Measurements from ENCODE around the gene E2F4. TPM values are rescaled to one million over a fixed set of nuclear protein-coding genes. Genes with fewer than 3 reads are reported as not detected.
A peak's percentile ranks its signal among the peaks of the same experiment; 100 is the strongest.

The E2F4 gene
- total and polyA plus RNA-seq, 2 experiments from 2014 or later = 70.4 to 72.4 TPM

DNA sequence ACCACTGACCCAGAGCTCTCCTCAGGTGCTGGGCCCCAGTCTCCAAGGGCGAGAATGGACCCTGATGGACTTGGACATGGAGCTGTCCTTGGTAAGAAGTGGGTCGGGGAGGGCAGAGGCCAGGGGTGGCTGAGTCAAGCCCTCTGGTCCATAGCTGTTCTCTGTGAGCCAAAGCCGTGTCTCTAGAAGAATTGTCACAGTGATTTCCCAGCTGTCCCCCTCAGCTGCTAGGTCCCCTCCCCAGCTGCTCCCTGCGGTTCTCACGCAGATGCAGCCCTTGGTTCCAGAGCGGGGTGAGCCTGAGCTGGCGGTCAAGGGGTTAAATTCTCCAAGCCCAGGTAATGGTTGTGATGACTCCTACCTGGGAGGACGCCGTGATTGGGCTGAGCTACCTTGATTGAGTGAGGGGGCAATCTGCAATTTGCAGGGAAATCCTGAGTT is 22.9 kb upstream of the E2F4 start:
- Histone ChIP-seq H3K4me1 (ENCODE audit: insufficient read depth) (peaks cover 35% of the 10 kb centered on the region), H2AFZ (no peak overlapping the region)

DNA sequence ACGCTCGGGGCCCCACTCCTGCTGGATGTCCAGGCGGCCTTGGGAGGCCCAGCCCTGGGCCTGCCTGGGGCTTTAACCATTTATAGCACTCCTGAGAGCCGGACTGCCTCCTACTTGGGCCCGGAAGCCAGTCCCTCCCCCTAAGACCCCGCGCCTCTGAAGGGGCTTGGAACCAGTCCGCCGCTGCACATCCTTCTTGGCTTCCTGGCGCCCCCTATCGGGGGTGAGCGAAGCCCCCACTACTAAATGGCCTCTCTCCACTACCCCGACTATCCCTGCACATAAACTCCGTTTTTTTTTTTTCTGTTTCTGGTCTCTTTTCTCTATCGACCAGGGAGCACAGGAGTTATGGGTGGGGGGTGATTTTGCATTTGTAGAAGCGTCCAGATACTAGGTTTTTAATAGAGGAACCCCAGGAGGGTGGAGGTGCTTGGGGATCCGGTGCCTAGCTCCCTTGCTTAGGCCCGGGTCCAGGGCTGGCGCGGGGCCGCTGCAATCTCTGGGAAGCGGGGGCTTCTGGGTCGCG is 22.2 kb upstream of the E2F4 start:
- peak overlapping the region; percentile 97 for H3K4me2 ChIP-seq
- WGBS (ENCODE audit: low lambda C conversion rate, missing lambda C conversion rate) = 4% methylated on average over 24 of the region's 24 CpGs
- no peaks in the 10 kb centered on the region for H3K9me2 ChIP-seq (replicated peaks; ENCODE audit: insufficient read depth)
- no peaks in the 10 kb centered on the region for H4K20me1 ChIP-seq (ENCODE audit: insufficient read depth, poor library complexity, severe bottlenecking)
- H2AFZ ChIP-seq = peak overlapping the region; percentile 91
- H3K9me3 ChIP-seq (ENCODE audit: low read depth) = no peaks in the 10 kb centered on the region
- no peaks in the 10 kb centered on the region for H3K79me2 ChIP-seq
- no peak for TF ChIP-seq EZH2 (IDR thresholded peaks at IDR 0.05; ENCODE audit: borderline replicate concordance)
- TF ChIP-seq, protein P1, sequence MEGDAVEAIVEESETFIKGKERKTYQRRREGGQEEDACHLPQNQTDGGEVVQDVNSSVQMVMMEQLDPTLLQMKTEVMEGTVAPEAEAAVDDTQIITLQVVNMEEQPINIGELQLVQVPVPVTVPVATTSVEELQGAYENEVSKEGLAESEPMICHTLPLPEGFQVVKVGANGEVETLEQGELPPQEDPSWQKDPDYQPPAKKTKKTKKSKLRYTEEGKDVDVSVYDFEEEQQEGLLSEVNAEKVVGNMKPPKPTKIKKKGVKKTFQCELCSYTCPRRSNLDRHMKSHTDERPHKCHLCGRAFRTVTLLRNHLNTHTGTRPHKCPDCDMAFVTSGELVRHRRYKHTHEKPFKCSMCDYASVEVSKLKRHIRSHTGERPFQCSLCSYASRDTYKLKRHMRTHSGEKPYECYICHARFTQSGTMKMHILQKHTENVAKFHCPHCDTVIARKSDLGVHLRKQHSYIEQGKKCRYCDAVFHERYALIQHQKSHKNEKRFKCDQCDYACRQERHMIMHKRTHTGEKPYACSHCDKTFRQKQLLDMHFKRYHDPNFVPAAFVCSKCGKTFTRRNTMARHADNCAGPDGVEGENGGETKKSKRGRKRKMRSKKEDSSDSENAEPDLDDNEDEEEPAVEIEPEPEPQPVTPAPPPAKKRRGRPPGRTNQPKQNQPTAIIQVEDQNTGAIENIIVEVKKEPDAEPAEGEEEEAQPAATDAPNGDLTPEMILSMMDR (IDR thresholded peaks at IDR 0.05; ENCODE audit: poor library complexity) = peak; percentile 60
- H3K27ac ChIP-seq = peak overlapping the region; percentile 70
- peaks cover 41% of the 10 kb centered on the region for H3K27me3 ChIP-seq
- peaks cover 33% of the 10 kb centered on the region for H3K4me1 ChIP-seq (ENCODE audit: insufficient read depth)
- peak overlapping the region; percentile 69 for H3K4me3 ChIP-seq
- H3K36me3 ChIP-seq (replicated peaks; ENCODE audit: insufficient read depth, low read depth) = no peaks in the 10 kb centered on the region
- DNase-seq (ENCODE audit: low spot score) = peak; percentile 69

More for the DNA sequence above, 22.9 kb upstream of the E2F4 start:
- no peak for DNase-seq (ENCODE audit: low spot score)
- Histone ChIP-seq H3K27me3 (peaks cover 47% of the 10 kb centered on the region), H3K9me2 (replicated peaks; ENCODE audit: insufficient read depth) (no peaks in the 10 kb centered on the region), H3K9me3 (ENCODE audit: low read depth) (no peaks in the 10 kb centered on the region), H4K20me1 (ENCODE audit: insufficient read depth, poor library complexity, severe bottlenecking) (no peaks in the 10 kb centered on the region), H3K4me2 (peak overlapping the region; percentile 97), H3K27ac (no peak overlapping the region), H3K4me3 (no peak overlapping the region), H3K36me3 (replicated peaks; ENCODE audit: insufficient read depth, low read depth) (no peaks in the 10 kb centered on the region), H3K79me2 (no peaks in the 10 kb centered on the region)
- no peak for TF ChIP-seq EZH2 (IDR thresholded peaks at IDR 0.05; ENCODE audit: borderline replicate concordance)
- TF ChIP-seq, protein P1 (IDR thresholded peaks at IDR 0.05; ENCODE audit: poor library complexity) = no peak
- no peak for TF ChIP-seq EZH2phosphoT487 (IDR thresholded peaks at IDR 0.05; ENCODE audit: low read depth, severe bottlenecking, unreplicated experiment)
- 25% methylated on average over 9 of the region's 9 CpGs for WGBS (ENCODE audit: low lambda C conversion rate, missing lambda C conversion rate)

GRCh38 chr16:67170168-67170948 is 21.6 kb upstream of the E2F4 start, which contains the start of gene NOL3:
NOL3 (plus strand) TSS chr16:67170538.
- Histone ChIP-seq H4K20me1 (ENCODE audit: insufficient read depth, poor library complexity, severe bottlenecking) (no peaks in the 10 kb centered on the region), H3K4me3 (peak within 1 kb of the TSS; percentile 69), H3K27me3 (peaks cover 35% of the 10 kb centered on the region), H3K4me1 (ENCODE audit: insufficient read depth) (peaks cover 27% of the 10 kb centered on the region), H3K9me2 (replicated peaks; ENCODE audit: insufficient read depth) (no peaks in the 10 kb centered on the region), H3K79me2 (no peaks in the 10 kb centered on the region), H3K4me2 (peak within 1 kb of the TSS; percentile 97), H3K36me3 (replicated peaks; ENCODE audit: insufficient read depth, low read depth) (no peaks in the 10 kb centered on the region), H3K27ac (peak within 1 kb of the TSS; percentile 82), H3K9me3 (ENCODE audit: low read depth) (no peaks in the 10 kb centered on the region), H2AFZ (peak within 1 kb of the TSS; percentile 91)
- no peak for TF ChIP-seq EZH2phosphoT487 (IDR thresholded peaks at IDR 0.05; ENCODE audit: low read depth, severe bottlenecking, unreplicated experiment)
- no peak for TF ChIP-seq EZH2 (IDR thresholded peaks at IDR 0.05; ENCODE audit: borderline replicate concordance)
- TF ChIP-seq, protein P1 (IDR thresholded peaks at IDR 0.05; ENCODE audit: poor library complexity) = no peak
- 2% methylated on average over 22 of the region's 50 CpGs for WGBS (ENCODE audit: low lambda C conversion rate, missing lambda C conversion rate)
- DNase-seq (ENCODE audit: low spot score) = peak; percentile 88
